ENCODE data around the gene ARHGAP29.

DNA sequence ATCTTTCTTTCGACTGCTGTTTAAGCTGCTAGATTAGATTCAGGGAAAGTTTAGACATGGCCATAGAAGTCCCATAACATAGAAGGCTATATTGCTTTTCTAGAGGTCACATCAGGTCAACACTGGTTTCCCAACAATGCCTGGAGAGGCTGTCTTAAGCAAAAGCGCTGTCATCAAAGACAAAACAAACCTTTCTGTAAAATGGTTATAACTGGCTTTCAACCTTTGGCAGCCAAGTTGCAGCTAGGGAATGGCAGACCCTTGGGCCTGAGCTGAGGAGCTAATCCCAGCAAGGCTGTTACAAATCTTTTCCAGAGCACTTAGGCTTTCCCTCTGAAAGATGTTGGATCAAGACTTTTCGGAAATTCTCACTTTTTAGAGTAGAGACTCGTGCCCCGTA lies 105.3 kb downstream of the ARHGAP29 start:
- TF ChIP-seq GATA2 (IDR thresholded peaks at IDR 0.05; ENCODE audit: low read depth, low read length) (no peak), GATA3 (IDR thresholded peaks at IDR 0.05; ENCODE audit: low read depth, low read length) (no peak)

All from SH-SY5Y (cell line).